GM12864 (cell line): ENCODE data around the gene AKAP13.
A peak's percentile ranks its signal among the peaks of the same experiment; 100 is the strongest.

Experiments
- DNase-seq: peaks from one replicate; pipeline ENCODE4 v3.0.0-alpha.2; 2011; ENCODE audit warnings: low read depth
- H3K4me3 ChIP-seq: 2 replicates; pipeline ENCODE4 v1.5.1; 2011; ENCODE audit warnings: mild to moderate bottlenecking, low read depth, low read length, control low read depth
- CTCF ChIP-seq: IDR thresholded peaks from 2 replicates; pipeline ENCODE4 v1.5.1; 2011; ENCODE audit warnings: low read depth, mild to moderate bottlenecking, moderate library complexity, low read length, control low read depth, inconsistent platforms; ENCODE audit errors: missing control alignments

AKAP13 gene

GRCh38 chr15:85709250-85709649 is 328.8 kb downstream of the AKAP13 start:
- TF ChIP-seq CTCF: no peak
- H3K4me3 ChIP-seq: no peak overlapping the region
- no peak for DNase-seq

DNA sequence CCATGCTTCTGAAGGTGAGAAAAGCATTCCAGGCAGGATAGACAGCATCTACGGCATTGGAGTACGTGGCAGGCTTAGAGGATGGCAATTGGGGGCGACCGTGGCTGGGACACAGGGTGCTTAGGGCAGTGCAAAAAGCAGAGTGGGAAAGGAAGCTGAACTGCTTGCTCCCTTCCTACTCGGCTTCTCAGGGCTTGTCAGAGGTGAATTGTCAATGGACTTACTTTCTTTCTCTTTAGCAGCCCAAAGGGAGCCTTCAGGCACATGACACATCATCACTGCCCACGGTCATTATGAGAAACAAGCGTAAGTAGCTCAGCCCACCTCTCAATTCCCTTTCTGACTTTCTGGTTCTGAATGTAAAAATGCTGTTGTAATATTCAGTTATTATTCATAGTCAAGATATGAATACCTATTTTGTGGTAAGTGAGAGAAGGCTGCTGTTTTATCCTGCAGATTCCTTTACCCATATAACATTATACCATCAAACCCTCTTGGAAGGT is 330.0 kb downstream of the AKAP13 start:
- peak overlapping the region; percentile 43 for H3K4me3 ChIP-seq
- no peak for TF ChIP-seq CTCF
- peak; percentile 77 for DNase-seq

GRCh38 chr15:85711580-85712192 is 331.3 kb downstream of the AKAP13 start:
- TF ChIP-seq CTCF: no peak
- DNase-seq: no peak

GRCh38 chr15:85716261-85716660 is 335.9 kb downstream of the AKAP13 start:
- no peak overlapping the region for H3K4me3 ChIP-seq
- no peak for TF ChIP-seq CTCF
- no peak for DNase-seq

More at GRCh38 chr15:85711580-85712192, 331.3 kb downstream of the AKAP13 start:
- no peak overlapping the region for H3K4me3 ChIP-seq

DNA sequence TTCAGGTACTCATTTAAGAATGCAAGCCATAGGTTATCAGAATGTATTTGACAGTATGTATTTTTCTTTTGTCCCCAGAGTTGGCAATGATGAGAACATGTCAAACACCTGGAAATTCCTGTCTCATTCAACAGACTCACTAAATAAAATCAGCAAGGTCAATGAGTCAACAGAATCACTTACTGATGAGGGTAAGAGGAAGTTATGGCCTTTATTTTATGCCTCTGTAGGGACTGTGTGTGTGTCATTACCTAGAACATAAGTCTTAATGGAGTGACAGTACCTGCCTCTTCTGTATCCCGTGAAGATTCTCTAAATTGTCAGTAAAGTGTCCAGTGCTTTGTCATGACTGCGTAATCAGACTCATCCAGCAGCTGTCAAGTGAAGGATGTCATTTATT is 336.8 kb downstream of the AKAP13 start:
- no peak for DNase-seq
- H3K4me3 ChIP-seq: no peak overlapping the region
- no peak for TF ChIP-seq CTCF

GRCh38 chr15:85718271-85718971 is 338.0 kb downstream of the AKAP13 start:
- TF ChIP-seq CTCF: no peak
- no peak for DNase-seq
- H3K4me3 ChIP-seq: no peak overlapping the region

DNA sequence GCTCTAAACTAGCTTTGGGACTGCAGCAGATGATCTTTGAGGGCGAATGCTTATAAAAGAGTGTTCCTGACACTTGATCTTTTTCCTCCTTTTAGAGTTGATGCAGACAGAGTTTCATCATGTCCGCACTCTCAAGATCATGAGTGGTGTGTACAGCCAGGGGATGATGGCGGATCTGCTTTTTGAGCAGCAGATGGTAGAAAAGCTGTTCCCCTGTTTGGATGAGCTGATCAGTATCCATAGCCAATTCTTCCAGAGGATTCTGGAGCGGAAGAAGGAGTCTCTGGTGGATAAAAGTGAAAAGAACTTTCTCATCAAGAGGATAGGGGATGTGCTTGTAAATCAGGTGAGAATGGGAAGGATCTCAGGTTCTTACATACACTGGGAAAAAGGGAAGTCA is 338.6 kb downstream of the AKAP13 start:
- no peak overlapping the region for H3K4me3 ChIP-seq
- DNase-seq: no peak
- TF ChIP-seq CTCF: no peak
